ENCODE measurements around the gene BPIFB1. TPM values are rescaled to one million over a fixed set of nuclear protein-coding genes. Genes with fewer than 3 reads are reported as not detected.

BPIFB1 gene
- total and polyA plus RNA-seq, 2 of the 13 experiments (the other 11 are each of a cell fraction or from before 2014, with no cell fraction given), result 0.82 to 4.4 TPM

DNA sequence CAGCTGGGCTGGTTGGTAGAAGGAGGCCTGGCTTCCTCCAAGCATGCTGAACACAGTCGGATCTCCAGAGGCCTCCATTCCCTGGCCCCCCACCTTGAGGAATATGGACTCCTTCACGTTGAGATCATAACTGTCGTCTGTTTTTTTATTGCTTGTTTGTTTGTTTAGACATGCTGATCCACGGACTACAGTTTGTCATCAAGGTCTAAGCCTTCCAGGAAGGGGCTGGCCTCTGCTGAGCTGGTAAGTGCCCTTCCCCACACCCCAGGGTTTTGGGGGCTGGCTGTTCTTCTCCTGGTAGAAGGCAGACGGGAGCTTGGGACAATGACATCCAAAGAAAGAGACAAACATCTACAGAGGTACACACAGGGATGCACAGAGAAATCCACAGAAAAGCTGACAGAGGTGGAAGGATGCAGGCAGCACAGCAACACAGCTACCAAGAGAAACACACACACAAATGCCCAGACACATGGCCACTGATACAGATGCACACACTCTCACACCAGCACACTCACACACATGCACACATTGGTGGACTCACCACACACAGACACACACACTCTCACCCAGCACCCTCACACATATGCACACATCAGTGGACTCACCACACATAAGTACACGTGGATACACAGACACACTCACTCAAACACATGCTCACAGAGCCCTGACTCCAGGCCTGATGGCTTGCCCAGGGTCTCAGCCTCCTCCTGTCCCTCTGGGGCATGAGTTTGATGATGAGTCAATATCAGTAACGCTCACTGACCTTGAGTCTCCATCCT, 40.5 kb upstream of the BPIFB1 start (continued):
- TF ChIP-seq ZFP37 (CRISPR knock-in tag; IDR thresholded peaks at IDR 0.05; ENCODE audit: borderline replicate concordance) (no peak), FOXK1 (CRISPR knock-in tag; IDR thresholded peaks at IDR 0.05; ENCODE audit: borderline replicate concordance, low read depth) (no peak), REL (CRISPR knock-in tag; conservative IDR thresholded peaks at IDR 0.05) (no peak), THYN1 (CRISPR knock-in tag; IDR thresholded peaks at IDR 0.05; ENCODE audit: borderline replicate concordance, low read depth) (no peak), SNAI1 (CRISPR knock-in tag; IDR thresholded peaks at IDR 0.05; ENCODE audit: borderline replicate concordance) (no peak), KAT2B (IDR thresholded peaks at IDR 0.05; ENCODE audit: borderline replicate concordance, low read depth, low read length) (no peak), HNRNPH1 (optimal IDR thresholded peaks at IDR 0.05; ENCODE audit: low read depth, low read length) (no peak), SP1 (IDR thresholded peaks at IDR 0.05) (peak; percentile 23; the same call in 1 of the 2 replicates), SP1 (CRISPR knock-in tag; IDR thresholded peaks at IDR 0.05) (no peak), KDM5A (IDR thresholded peaks at IDR 0.05; ENCODE audit: borderline replicate concordance, low read length) (no peak), POLR2AphosphoS5 (IDR thresholded peaks at IDR 0.05; ENCODE audit: low read depth, low read length) (no peak), ZFP36 (IDR thresholded peaks at IDR 0.05; ENCODE audit: borderline replicate concordance, low read depth, low read length, partially characterized antibody) (no peak), ATM (IDR thresholded peaks at IDR 0.05; ENCODE audit: borderline replicate concordance) (peak; percentile 38; the same call in 1 of the 2 replicates), MAF1 (CRISPR knock-in tag; IDR thresholded peaks at IDR 0.05; ENCODE audit: borderline replicate concordance) (no peak), ZNF234 (CRISPR knock-in tag; conservative IDR thresholded peaks at IDR 0.05) (no peak), GABPA (IDR thresholded peaks at IDR 0.05; ENCODE audit: low read depth, low read length) (no peak), GABPA (CRISPR knock-in tag; IDR thresholded peaks at IDR 0.05; ENCODE audit: low read depth) (no peak), ZNF792 (CRISPR knock-in tag; IDR thresholded peaks at IDR 0.05) (no peak)
- TF ChIP-seq, protein P1, sequence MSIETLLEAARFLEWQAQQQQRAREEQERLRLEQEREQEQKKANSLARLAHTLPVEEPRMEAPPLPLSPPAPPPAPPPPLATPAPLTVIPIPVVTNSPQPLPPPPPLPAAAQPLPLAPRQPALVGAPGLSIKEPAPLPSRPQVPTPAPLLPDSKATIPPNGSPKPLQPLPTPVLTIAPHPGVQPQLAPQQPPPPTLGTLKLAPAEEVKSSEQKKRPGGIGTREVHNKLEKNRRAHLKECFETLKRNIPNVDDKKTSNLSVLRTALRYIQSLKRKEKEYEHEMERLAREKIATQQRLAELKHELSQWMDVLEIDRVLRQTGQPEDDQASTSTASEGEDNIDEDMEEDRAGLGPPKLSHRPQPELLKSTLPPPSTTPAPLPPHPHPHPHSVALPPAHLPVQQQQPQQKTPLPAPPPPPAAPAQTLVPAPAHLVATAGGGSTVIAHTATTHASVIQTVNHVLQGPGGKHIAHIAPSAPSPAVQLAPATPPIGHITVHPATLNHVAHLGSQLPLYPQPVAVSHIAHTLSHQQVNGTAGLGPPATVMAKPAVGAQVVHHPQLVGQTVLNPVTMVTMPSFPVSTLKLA (IDR thresholded peaks at IDR 0.05), result peak; percentile 96
- TF ChIP-seq, protein P2, sequence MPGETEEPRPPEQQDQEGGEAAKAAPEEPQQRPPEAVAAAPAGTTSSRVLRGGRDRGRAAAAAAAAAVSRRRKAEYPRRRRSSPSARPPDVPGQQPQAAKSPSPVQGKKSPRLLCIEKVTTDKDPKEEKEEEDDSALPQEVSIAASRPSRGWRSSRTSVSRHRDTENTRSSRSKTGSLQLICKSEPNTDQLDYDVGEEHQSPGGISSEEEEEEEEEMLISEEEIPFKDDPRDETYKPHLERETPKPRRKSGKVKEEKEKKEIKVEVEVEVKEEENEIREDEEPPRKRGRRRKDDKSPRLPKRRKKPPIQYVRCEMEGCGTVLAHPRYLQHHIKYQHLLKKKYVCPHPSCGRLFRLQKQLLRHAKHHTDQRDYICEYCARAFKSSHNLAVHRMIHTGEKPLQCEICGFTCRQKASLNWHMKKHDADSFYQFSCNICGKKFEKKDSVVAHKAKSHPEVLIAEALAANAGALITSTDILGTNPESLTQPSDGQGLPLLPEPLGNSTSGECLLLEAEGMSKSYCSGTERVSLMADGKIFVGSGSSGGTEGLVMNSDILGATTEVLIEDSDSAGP (CRISPR knock-in tag; IDR thresholded peaks at IDR 0.05; ENCODE audit: borderline replicate concordance), result no peak

Data from HepG2 (cell line).